ENCODE measurements around the gene PWWP2B. TPM values are rescaled to one million over a fixed set of nuclear protein-coding genes. Genes with fewer than 3 reads are reported as not detected.

PWWP2B gene
- total and polyA plus RNA-seq, 10 donors: 22.5 to 50.0 (median 28.0) TPM

DNA sequence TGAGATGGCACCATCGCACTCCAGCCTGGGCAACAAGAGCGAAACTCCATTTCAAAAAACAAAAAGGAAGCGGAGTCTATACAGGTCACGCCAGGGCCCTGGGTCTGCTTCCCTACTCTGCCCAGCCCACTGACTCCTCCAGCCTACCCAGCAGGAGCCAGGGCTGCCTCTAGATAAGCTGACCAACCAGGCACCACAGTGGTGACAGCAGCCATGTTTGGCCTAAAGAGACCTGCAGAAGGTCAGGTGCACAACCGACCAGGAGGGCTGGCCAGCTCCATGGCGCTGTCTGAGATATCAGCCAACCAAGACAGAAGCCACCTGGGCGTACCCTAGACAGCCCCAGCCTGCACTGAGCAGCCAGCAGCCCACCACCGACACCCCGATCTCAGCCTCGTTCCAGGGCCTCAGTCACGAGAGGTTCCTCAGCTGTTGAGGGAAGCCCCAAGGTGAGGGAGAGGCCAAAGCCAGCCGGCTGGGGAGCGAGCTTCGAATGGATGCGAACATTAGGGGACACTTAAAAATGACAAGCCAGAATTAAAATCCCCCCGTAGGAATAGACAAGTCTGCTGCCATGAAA is 24.4 kb upstream of the PWWP2B start:
- peak; percentile 58 for DNase-seq
- intact Hi-C loops (cut with DNase I; ENCODE audit: low total_unique reads): no loop called here

DNA sequence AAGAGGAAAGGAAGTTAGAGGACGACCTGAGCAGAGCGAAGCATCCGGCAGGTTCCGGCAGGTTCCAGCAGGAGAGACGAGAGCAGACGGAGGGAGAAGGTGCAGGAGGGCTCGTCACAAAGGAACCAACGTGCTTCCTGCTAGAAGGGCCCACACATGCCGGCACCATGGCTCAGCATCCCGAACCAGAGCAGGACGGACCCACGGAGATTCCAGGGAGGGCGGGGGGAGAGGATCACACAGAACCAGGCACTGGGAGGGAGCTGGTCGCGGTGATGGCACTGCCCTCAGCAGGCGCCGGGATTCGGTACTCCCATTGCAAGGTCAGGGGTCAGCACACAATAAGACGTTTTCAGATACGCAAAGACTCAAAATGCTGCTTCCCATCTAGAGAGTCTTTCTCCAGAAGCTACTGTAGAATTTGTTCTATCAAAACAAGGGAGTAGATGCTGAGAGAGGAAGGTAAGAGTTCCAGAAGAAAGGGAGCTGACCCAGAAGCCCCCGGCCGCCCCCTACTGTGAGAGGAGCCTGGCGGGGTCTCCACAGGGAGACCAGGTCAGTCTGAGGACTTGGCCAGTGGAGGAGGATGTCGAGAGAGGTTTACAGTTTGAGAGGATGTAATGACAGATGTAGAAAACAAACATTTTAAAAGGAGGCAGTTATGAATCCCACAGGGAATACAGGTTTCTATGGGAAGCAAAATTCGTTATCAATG is 23.6 kb upstream of the PWWP2B start:
- H3K4me3 ChIP-seq: no peak overlapping the region
- WGBS, 5 donors: 86 to 92% (median 87%) methylated on average over 25 of the region's 25 CpGs
- TF ChIP-seq POLR2AphosphoS5 (IDR thresholded peaks at IDR 0.05): no peak
- TF ChIP-seq, protein P1, sequence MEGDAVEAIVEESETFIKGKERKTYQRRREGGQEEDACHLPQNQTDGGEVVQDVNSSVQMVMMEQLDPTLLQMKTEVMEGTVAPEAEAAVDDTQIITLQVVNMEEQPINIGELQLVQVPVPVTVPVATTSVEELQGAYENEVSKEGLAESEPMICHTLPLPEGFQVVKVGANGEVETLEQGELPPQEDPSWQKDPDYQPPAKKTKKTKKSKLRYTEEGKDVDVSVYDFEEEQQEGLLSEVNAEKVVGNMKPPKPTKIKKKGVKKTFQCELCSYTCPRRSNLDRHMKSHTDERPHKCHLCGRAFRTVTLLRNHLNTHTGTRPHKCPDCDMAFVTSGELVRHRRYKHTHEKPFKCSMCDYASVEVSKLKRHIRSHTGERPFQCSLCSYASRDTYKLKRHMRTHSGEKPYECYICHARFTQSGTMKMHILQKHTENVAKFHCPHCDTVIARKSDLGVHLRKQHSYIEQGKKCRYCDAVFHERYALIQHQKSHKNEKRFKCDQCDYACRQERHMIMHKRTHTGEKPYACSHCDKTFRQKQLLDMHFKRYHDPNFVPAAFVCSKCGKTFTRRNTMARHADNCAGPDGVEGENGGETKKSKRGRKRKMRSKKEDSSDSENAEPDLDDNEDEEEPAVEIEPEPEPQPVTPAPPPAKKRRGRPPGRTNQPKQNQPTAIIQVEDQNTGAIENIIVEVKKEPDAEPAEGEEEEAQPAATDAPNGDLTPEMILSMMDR (IDR thresholded peaks at IDR 0.05 in 8 of 11, conservative IDR thresholded peaks at IDR 0.05 in 3 of 11): no peak
- TF ChIP-seq POLR2A (IDR thresholded peaks at IDR 0.05): no peak
- intact Hi-C loops (cut with DNase I; ENCODE audit: low total_unique reads): no loop called here
- peaks cover 0 to 5% (median 0%) of the 10 kb centered on the region in 8 donors for H3K9me3 ChIP-seq
- DNase-seq: peak; percentile 64
- peaks cover 0 to 33% (median 8%) of the 10 kb centered on the region in 6 donors for H3K4me1 ChIP-seq
- peaks cover 0 to 6% (median 0%) of the 10 kb centered on the region in 7 donors for H3K27me3 ChIP-seq (replicated peaks in 1 of 7)
- H3K27ac ChIP-seq: no peak overlapping the region
- peaks cover 0 to under 1% (median 0%) of the 10 kb centered on the region in 6 donors for H3K36me3 ChIP-seq

More for the DNA sequence above, 24.4 kb upstream of the PWWP2B start:
- H3K4me1 ChIP-seq: peaks cover 0 to 32% (median 8%) of the 10 kb centered on the region in 6 donors
- H3K4me3 ChIP-seq: no peak overlapping the region
- TF ChIP-seq POLR2AphosphoS5 (IDR thresholded peaks at IDR 0.05) (no peak), POLR2A (IDR thresholded peaks at IDR 0.05) (no peak)
- TF ChIP-seq, protein P1 (IDR thresholded peaks at IDR 0.05 in 8 of 11, conservative IDR thresholded peaks at IDR 0.05 in 3 of 11): no peak
- H3K36me3 ChIP-seq: peaks cover 0 to 9% (median 0%) of the 10 kb centered on the region in 6 donors
- peaks cover 0 to 6% (median 0%) of the 10 kb centered on the region in 7 donors for H3K27me3 ChIP-seq (replicated peaks in 1 of 7)
- H3K27ac ChIP-seq: no peak overlapping the region
- H3K9me3 ChIP-seq: peaks cover 0 to 9% (median 0%) of the 10 kb centered on the region in 8 donors
- WGBS, 5 donors: 86 to 96% (median 90%) methylated on average over 12 to 16 of the region's 16 CpGs

DNA sequence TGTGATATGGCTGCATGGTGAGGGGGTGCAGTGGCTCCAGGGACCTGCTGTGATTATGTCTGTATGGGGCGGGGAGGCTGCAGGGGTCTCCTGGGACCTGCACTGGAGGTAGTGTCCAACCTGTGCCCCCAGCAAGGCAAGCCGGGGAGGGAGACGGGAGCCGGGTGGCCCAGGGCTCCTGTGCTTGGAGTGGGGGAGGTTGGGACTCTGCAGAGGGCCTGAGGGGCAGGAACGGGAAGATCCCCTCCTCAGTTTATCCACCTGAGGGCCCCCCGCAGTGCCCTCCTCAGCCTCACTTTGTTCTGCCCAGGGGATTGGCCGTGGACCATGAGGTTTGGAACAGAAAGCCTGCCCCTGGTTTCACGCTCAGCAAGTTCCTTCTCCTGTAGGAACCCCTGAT is 22.8 kb upstream of the PWWP2B start:
- H3K36me3 ChIP-seq: no peaks in the 10 kb centered on the region
- TF ChIP-seq POLR2AphosphoS5 (IDR thresholded peaks at IDR 0.05) (no peak), POLR2A (IDR thresholded peaks at IDR 0.05) (no peak)
- TF ChIP-seq, protein P1 (IDR thresholded peaks at IDR 0.05 in 8 of 11, conservative IDR thresholded peaks at IDR 0.05 in 3 of 11): no peak
- peaks cover 0 to 33% (median 8%) of the 10 kb centered on the region in 6 donors for H3K4me1 ChIP-seq
- peaks cover 0 to 5% (median 0%) of the 10 kb centered on the region in 8 donors for H3K9me3 ChIP-seq
- DNase-seq: peak; percentile 63
- peaks cover 0 to 6% (median 0%) of the 10 kb centered on the region in 7 donors for H3K27me3 ChIP-seq (replicated peaks in 1 of 7)
- intact Hi-C loops (cut with DNase I; ENCODE audit: low total_unique reads): no loop called here
- H3K4me3 ChIP-seq: no peak overlapping the region
- 79 to 88% (median 83%) methylated on average over 6 to 8 of the region's 8 CpGs for WGBS, 5 donors
- peak overlapping the region in 1 of 8 donors; percentile 68 for H3K27ac ChIP-seq

DNA sequence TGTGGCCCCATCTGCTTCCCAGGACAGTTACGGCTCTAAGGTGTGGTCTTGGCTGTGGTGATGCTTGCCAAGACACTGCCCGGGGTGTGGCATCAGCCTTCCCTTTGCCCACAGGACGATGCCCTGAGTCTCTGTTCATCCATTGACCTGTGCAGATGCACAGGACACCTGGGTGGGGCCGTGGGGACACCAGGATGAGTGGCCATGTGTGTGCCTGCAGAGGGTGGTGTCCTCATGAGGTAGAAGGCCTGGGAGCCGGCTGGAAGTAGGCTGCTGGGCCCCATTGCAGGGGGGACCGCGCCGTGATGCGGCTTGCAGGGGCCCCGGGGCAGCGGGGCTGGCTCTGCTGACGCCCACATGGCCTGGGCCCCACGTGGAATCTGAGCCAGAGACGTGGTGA is 22.4 kb upstream of the PWWP2B start:
- peaks cover 0 to 6% (median 0%) of the 10 kb centered on the region in 7 donors for H3K27me3 ChIP-seq (replicated peaks in 1 of 7)
- WGBS, 5 donors: 87 to 93% (median 91%) methylated on average over 13 to 14 of the region's 14 CpGs
- TF ChIP-seq POLR2A (IDR thresholded peaks at IDR 0.05): no peak
- TF ChIP-seq POLR2AphosphoS5 (IDR thresholded peaks at IDR 0.05): no peak
- TF ChIP-seq, protein P1 (IDR thresholded peaks at IDR 0.05 in 8 of 11, conservative IDR thresholded peaks at IDR 0.05 in 3 of 11): no peak
- H3K9me3 ChIP-seq: peaks cover 0 to 5% (median 0%) of the 10 kb centered on the region in 8 donors
- peak overlapping the region in 3 of 8 donors; percentile 61 to 68 (median 67) for H3K27ac ChIP-seq
- intact Hi-C loops (cut with DNase I; ENCODE audit: low total_unique reads): no loop called here
- H3K4me3 ChIP-seq: no peak overlapping the region
- H3K36me3 ChIP-seq: no peaks in the 10 kb centered on the region
- H3K4me1 ChIP-seq: peaks cover 0 to 33% (median 8%) of the 10 kb centered on the region in 6 donors
- peak; percentile 66 for DNase-seq
